Measurements from ENCODE around the gene LRRC75A.
"Not testable (repeated sequence)": the region's sequence is repeated elsewhere in the genome, so short reads cannot be mapped to it uniquely, and the experiment has no call there.

LRRC75A gene

GRCh38 chr17:16472539-16472938 lies 19.5 kb downstream of the LRRC75A start:
- DNase-seq (ENCODE audit: low spot score), result no peak

- DNase-seq (ENCODE audit: low spot score), result no peak
Measured at GRCh38 chr17:16471295-16471694, 20.7 kb downstream of the LRRC75A start.

GRCh38 chr17:16470265-16470664 lies 21.7 kb downstream of the LRRC75A start:
- no peak for DNase-seq (ENCODE audit: low spot score)

- no peak for DNase-seq (ENCODE audit: low spot score)
Measured at GRCh38 chr17:16468428-16468992, 23.5 kb downstream of the LRRC75A start.

- no peak for DNase-seq (ENCODE audit: low spot score)
Measured at GRCh38 chr17:16467886-16468285, 24.1 kb downstream of the LRRC75A start.

GRCh38 chr17:16467044-16467443 lies 24.9 kb downstream of the LRRC75A start:
- no peak for DNase-seq (ENCODE audit: low spot score)

GRCh38 chr17:16466407-16466806 lies 25.6 kb downstream of the LRRC75A start:
- no peak for DNase-seq (ENCODE audit: low spot score)

- DNase-seq (ENCODE audit: low spot score), result no peak
Measured at GRCh38 chr17:16465861-16466338, 26.1 kb downstream of the LRRC75A start.

- DNase-seq (ENCODE audit: low spot score), result no peak
Measured at GRCh38 chr17:16465052-16465312, 27.0 kb downstream of the LRRC75A start.

GRCh38 chr17:16464303-16465051 lies 27.5 kb downstream of the LRRC75A start:
- no peak for DNase-seq (ENCODE audit: low spot score)

- peak; percentile 50 for DNase-seq (ENCODE audit: low spot score)
Measured at GRCh38 chr17:16463358-16464302, 28.4 kb downstream of the LRRC75A start.

GRCh38 chr17:16462070-16462864 lies 29.7 kb downstream of the LRRC75A start:
- no peak for DNase-seq (ENCODE audit: low spot score)

GRCh38 chr17:16461606-16461866 lies 30.5 kb downstream of the LRRC75A start:
- no peak for DNase-seq (ENCODE audit: low spot score)

- DNase-seq (ENCODE audit: low spot score), result no peak
Measured at GRCh38 chr17:16460796-16461605, 31.0 kb downstream of the LRRC75A start.

- no peak for DNase-seq (ENCODE audit: low spot score)
Measured at GRCh38 chr17:16459855-16460550, 32.0 kb downstream of the LRRC75A start.

GRCh38 chr17:16459271-16459670 lies 32.7 kb downstream of the LRRC75A start:
- DNase-seq (ENCODE audit: low spot score), result no peak

- DNase-seq (ENCODE audit: low spot score), result peak; percentile 27
Measured at GRCh38 chr17:16456742-16457316, 35.2 kb downstream of the LRRC75A start.

- DNase-seq (ENCODE audit: low spot score), result no peak
Measured at GRCh38 chr17:16455997-16456741, 35.8 kb downstream of the LRRC75A start.

GRCh38 chr17:16453493-16453851 lies 38.5 kb downstream of the LRRC75A start:
- DNase-seq (ENCODE audit: low spot score), result no peak

- not testable (repeated sequence) for DNase-seq (ENCODE audit: low spot score)
Measured at GRCh38 chr17:16452268-16452667, 39.7 kb downstream of the LRRC75A start.

Data from hematopoietic multipotent progenitor cell treated with erythropoietin and hydrocortisone succinate and interleukin-3 and kit ligand, for 15 days (in vitro differentiated cells).